OCI-LY1 (cell line): ENCODE measurements around the gene PLIN5.

Experiments used
- H2AFZ ChIP-seq: fragments of 200-600 bp; sonication (generic), shearing (Covaris generic); 2 replicates; pipeline ENCODE4 v1.6.0; 2014; ENCODE audit warnings: antibody characterized with exemption, mild to moderate bottlenecking, low read length
- H3F3A ChIP-seq: fragments of 200-600 bp; sonication (generic), shearing (Covaris generic); 2 replicates; pipeline ENCODE4 v1.6.0; 2014; ENCODE audit warnings: mild to moderate bottlenecking, antibody characterized with exemption, low read length, moderate library complexity; ENCODE audit not compliant: insufficient read depth
- H3K27ac ChIP-seq: fragments of 200-600 bp; sonication (generic); 2 replicates; pipeline ENCODE4 v1.5.1; 2014; ENCODE audit warnings: low read length, mixed run types, mild to moderate bottlenecking, low read depth; ENCODE audit not compliant: poor library complexity, severe bottlenecking
- H3K27me3 ChIP-seq: fragments of 200-600 bp; sonication (generic); 2 replicates; pipeline ENCODE4 v1.6.0; 2014; ENCODE audit warnings: antibody characterized with exemption, mild to moderate bottlenecking, low read length, moderate library complexity; ENCODE audit not compliant: insufficient read depth
- H3K36me3 ChIP-seq: fragments of 200-600 bp; sonication (generic); 2 replicates; pipeline ENCODE4 v1.6.1; 2014; ENCODE audit warnings: mild to moderate bottlenecking, antibody characterized with exemption, low read length, moderate library complexity, mixed read lengths; ENCODE audit not compliant: insufficient read depth
- H3K4me1 ChIP-seq: fragments of 200-600 bp; sonication (generic); 2 replicates; pipeline ENCODE4 v1.5.1; 2014; ENCODE audit warnings: mild to moderate bottlenecking, low read length, moderate library complexity; ENCODE audit not compliant: insufficient read depth, severe bottlenecking
- H3K4me2 ChIP-seq: fragments of 200-600 bp; sonication (generic), shearing (Covaris generic); 2 replicates; pipeline ENCODE4 v1.6.1; 2014; ENCODE audit warnings: low read length
- H3K4me3 ChIP-seq: fragments of 200-600 bp; sonication (generic); 2 replicates; pipeline ENCODE4 v1.5.1; 2014; ENCODE audit warnings: low read length, low read depth, mild to moderate bottlenecking, mixed read lengths; ENCODE audit not compliant: poor library complexity, severe bottlenecking
- H3K79me2 ChIP-seq: fragments of 200-600 bp; shearing (Covaris generic); 2 replicates; pipeline ENCODE4 v1.6.1; 2016; ENCODE audit warnings: mixed run types, low read length, mixed read lengths; ENCODE audit not compliant: insufficient read depth
- H3K9ac ChIP-seq: fragments of 200-600 bp; sonication (generic), shearing (Covaris generic); 2 replicates; pipeline ENCODE4 v1.6.1; 2014; ENCODE audit warnings: mild to moderate bottlenecking, low read length, mixed read lengths
- H3K9me2 ChIP-seq: fragments of 200-600 bp; sonication (generic), shearing (Covaris generic); 2 replicates; pipeline ENCODE4 v1.6.1; 2014; ENCODE audit warnings: low read depth, mild to moderate bottlenecking, low read length, mixed read lengths
- H3K9me3 ChIP-seq: fragments of 200-600 bp; shearing (Covaris generic); 2 replicates; pipeline ENCODE4 v1.6.1; 2014; ENCODE audit warnings: low read length, mixed read lengths
- H4K20me1 ChIP-seq: fragments of 200-600 bp; sonication (generic), shearing (Covaris generic); 2 replicates; pipeline ENCODE4 v1.6.0; 2016; ENCODE audit warnings: mild to moderate bottlenecking, low read length; ENCODE audit not compliant: insufficient read depth
- CTCF ChIP-seq: fragments of 200-600 bp; sonication (generic), shearing (Covaris generic); IDR thresholded peaks from 2 replicates; pipeline ENCODE4 v1.5.1; 2017; ENCODE audit warnings: mild to moderate bottlenecking, antibody characterized with exemption, low read length, moderate library complexity, mixed read lengths
- EZH2 ChIP-seq: fragments of 200-600 bp; sonication (generic), shearing (Covaris generic); IDR thresholded peaks from 2 replicates; pipeline ENCODE4 v1.8.0; 2017; ENCODE audit warnings: borderline replicate concordance, mixed run types, mild to moderate bottlenecking, antibody characterized with exemption, low read length, moderate library complexity, mixed read lengths

The PLIN5 gene

GRCh38 chr19:4581666-4582553, 46.9 kb upstream of the PLIN5 start:
- no peaks in the 10 kb centered on the region for H3K9me2 ChIP-seq
- H3K4me3 ChIP-seq = no peak overlapping the region
- no peaks in the 10 kb centered on the region for H3K36me3 ChIP-seq
- H3K27ac ChIP-seq = no peak overlapping the region
- no peak overlapping the region for H3K9ac ChIP-seq
- H2AFZ ChIP-seq = no peak overlapping the region
- H3K79me2 ChIP-seq = no peaks in the 10 kb centered on the region
- H4K20me1 ChIP-seq = no peaks in the 10 kb centered on the region
- TF ChIP-seq CTCF (no peak), EZH2 (no peak)
- no peaks in the 10 kb centered on the region; the same call in 1 of the 2 replicates for H3F3A ChIP-seq
- H3K4me1 ChIP-seq = peaks cover 7% of the 10 kb centered on the region
- no peaks in the 10 kb centered on the region for H3K9me3 ChIP-seq
- H3K27me3 ChIP-seq = no peaks in the 10 kb centered on the region; the same call in 1 of the 2 replicates
- no peak overlapping the region; the same call in 1 of the 2 replicates for H3K4me2 ChIP-seq

- peaks cover 7% of the 10 kb centered on the region for H3K4me1 ChIP-seq
- H3K4me2 ChIP-seq = peak overlapping the region; percentile 37; the same call in 1 of the 2 replicates
- H3K4me3 ChIP-seq = peak overlapping the region; percentile 25
- no peak overlapping the region for H3K9ac ChIP-seq
- H3K9me3 ChIP-seq = no peaks in the 10 kb centered on the region
- H3K36me3 ChIP-seq = no peaks in the 10 kb centered on the region
- no peaks in the 10 kb centered on the region for H3K79me2 ChIP-seq
- no peak overlapping the region for H3K27ac ChIP-seq
- H3K9me2 ChIP-seq = no peaks in the 10 kb centered on the region
- H3K27me3 ChIP-seq = no peaks in the 10 kb centered on the region; the same call in 1 of the 2 replicates
- no peaks in the 10 kb centered on the region for H4K20me1 ChIP-seq
- TF ChIP-seq CTCF (no peak), EZH2 (no peak)
- H3F3A ChIP-seq = no peaks in the 10 kb centered on the region; the same call in 1 of the 2 replicates
- H2AFZ ChIP-seq = no peak overlapping the region
Observed at GRCh38 chr19:4580961-4581665, 46.1 kb upstream of the PLIN5 start.

- H3K9ac ChIP-seq = no peak overlapping the region
- H3F3A ChIP-seq = no peaks in the 10 kb centered on the region; the same call in 1 of the 2 replicates
- no peak overlapping the region for H3K4me3 ChIP-seq
- no peaks in the 10 kb centered on the region for H3K9me2 ChIP-seq
- peaks cover 7% of the 10 kb centered on the region for H3K4me1 ChIP-seq
- H4K20me1 ChIP-seq = no peaks in the 10 kb centered on the region
- H3K4me2 ChIP-seq = no peak overlapping the region
- H3K27me3 ChIP-seq = no peaks in the 10 kb centered on the region; the same call in 1 of the 2 replicates
- TF ChIP-seq CTCF (no peak), EZH2 (no peak)
- no peak overlapping the region for H3K27ac ChIP-seq
- H3K9me3 ChIP-seq = no peaks in the 10 kb centered on the region
- H2AFZ ChIP-seq = no peak overlapping the region
- no peaks in the 10 kb centered on the region for H3K36me3 ChIP-seq
- no peaks in the 10 kb centered on the region for H3K79me2 ChIP-seq
Observed at GRCh38 chr19:4580021-4580901, 45.2 kb upstream of the PLIN5 start.
